ENCODE measurements around the gene FITM1. TPM values are rescaled to one million over a fixed set of nuclear protein-coding genes. Genes with fewer than 3 reads are reported as not detected.
A peak's percentile ranks its signal among the peaks of the same experiment; 100 is the strongest.

The FITM1 gene
- total RNA-seq, 1 donor from 2014 or later = 0.27 TPM

DNA sequence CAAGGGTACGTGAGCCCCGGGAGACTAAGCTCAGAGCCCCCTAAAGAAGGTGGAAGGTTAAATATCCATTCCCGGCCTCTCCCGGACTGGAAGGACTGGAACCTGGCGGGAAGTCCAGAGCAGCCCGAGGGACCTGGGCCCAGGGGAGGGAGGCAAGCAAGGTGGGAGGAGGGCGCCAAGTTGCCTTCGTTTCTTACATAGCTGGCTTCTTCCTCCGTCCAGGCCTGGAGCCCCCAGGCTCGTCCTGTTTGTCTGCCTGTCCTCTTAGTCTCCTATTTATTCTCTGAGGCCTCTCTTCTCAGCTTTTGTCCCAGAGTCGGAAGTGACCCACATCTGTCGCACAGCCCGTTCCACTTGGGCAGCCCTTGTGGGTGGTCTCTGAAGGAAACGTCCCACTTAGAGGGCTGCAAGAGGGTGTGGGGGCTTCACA is 35.6 kb upstream of the FITM1 start:
- peaks cover 15% of the 10 kb centered on the region for H3K36me3 Mint-ChIP-seq (ENCODE audit: low read depth)
- H3K9me3 Mint-ChIP-seq (ENCODE audit: low read depth) = no peaks in the 10 kb centered on the region
- DNase-seq (ENCODE audit: low spot score) = no peak
- H3K27me3 Mint-ChIP-seq (ENCODE audit: low read depth) = no peaks in the 10 kb centered on the region
- peak overlapping the region; percentile 99 for H3K4me3 Mint-ChIP-seq (ENCODE audit: unreplicated experiment)
- H3K27ac Mint-ChIP-seq (ENCODE audit: unreplicated experiment) = peak overlapping the region; percentile 97
- no peak for TF ChIP-seq CTCF (IDR thresholded peaks at IDR 0.05)
- peaks cover 38% of the 10 kb centered on the region for H3K4me1 Mint-ChIP-seq (ENCODE audit: low read depth)

DNA sequence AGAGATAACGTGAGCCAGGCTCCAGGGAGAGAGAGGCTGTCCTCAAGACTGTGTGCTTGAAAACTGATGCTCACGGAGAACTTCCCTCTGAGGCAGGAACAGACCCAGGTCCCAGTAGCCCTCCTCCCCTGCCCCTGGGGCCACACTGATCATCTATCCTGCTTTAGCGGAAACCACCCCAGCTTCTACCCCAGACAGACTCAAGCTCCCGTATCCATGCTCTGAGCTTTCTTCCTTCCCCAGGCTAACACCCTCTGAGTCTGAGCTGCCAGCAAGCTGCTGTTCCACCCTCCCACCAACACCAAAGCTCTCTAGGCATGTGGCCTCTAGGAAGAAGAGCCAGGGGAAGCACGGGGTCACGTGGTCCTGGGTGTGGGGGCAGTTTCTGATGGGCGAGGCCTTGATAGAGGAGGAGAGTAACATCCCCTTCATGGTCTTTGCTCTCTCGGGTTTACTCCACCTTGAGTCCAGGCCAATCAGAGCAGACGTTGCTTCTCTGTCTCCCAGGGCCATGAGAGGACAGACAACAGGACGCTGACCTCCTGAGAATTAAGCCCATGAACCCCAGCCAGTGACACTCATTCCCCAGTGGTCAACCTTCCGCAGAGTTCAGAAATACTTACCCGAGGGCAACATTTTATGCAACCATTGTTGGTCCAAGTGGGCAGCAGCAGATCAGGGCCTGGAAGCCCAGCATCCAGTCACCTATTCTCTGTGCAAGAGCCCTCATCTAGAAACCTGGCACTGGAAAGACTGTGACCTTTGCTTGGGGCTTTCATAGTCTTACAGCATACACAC is 35.0 kb upstream of the FITM1 start:
- Mint-ChIP-seq H3K9me3 (ENCODE audit: low read depth) (no peaks in the 10 kb centered on the region), H3K27me3 (ENCODE audit: low read depth) (no peaks in the 10 kb centered on the region), H3K27ac (ENCODE audit: unreplicated experiment) (peak overlapping the region; percentile 97), H3K4me3 (ENCODE audit: unreplicated experiment) (peak overlapping the region; percentile 99), H3K4me1 (ENCODE audit: low read depth) (peaks cover 38% of the 10 kb centered on the region), H3K36me3 (ENCODE audit: low read depth) (peaks cover 18% of the 10 kb centered on the region)
- TF ChIP-seq CTCF (IDR thresholded peaks at IDR 0.05) = no peak
- DNase-seq (ENCODE audit: low spot score) = no peak

DNA sequence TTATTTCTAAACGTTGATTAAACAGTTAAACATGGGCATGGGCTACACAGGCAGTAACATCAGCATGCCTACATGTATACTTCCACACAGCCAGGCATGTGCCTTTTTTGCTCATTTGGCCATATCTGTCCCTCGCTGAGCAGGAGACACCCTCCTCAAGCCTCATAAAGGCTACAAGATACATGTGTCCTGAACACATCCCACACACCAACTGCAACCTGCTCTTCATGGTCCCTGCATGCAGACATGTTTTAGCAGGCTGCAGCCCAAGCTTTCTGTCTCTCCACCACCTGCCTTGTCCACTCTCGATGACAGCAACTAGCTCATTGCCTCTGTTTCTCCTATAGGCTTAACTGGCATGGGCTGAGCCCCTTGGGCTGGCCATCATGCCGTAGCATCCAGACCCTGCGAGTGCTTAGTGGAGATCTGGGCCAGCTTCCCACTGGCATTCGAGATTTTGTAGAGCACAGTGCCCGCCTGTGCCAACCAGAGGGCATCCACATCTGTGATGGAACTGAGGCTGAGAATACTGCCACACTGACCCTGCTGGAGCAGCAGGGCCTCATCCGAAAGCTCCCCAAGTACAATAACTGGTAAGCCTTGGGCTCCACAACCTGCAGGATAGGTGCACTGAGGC is 33.8 kb upstream of the FITM1 start:
- TF ChIP-seq CTCF (IDR thresholded peaks at IDR 0.05) = no peak
- Mint-ChIP-seq H3K27me3 (ENCODE audit: low read depth) (no peaks in the 10 kb centered on the region), H3K4me1 (ENCODE audit: low read depth) (peaks cover 38% of the 10 kb centered on the region), H3K9me3 (ENCODE audit: low read depth) (no peaks in the 10 kb centered on the region), H3K4me3 (ENCODE audit: unreplicated experiment) (peak overlapping the region; percentile 50), H3K27ac (ENCODE audit: unreplicated experiment) (peak overlapping the region; percentile 57), H3K36me3 (ENCODE audit: low read depth) (peaks cover 22% of the 10 kb centered on the region)
- DNase-seq (ENCODE audit: low spot score) = no peak

- Mint-ChIP-seq H3K36me3 (ENCODE audit: low read depth) (peaks cover 26% of the 10 kb centered on the region), H3K9me3 (ENCODE audit: low read depth) (no peaks in the 10 kb centered on the region), H3K4me1 (ENCODE audit: low read depth) (peaks cover 26% of the 10 kb centered on the region), H3K27ac (ENCODE audit: unreplicated experiment) (no peak overlapping the region), H3K4me3 (ENCODE audit: unreplicated experiment) (peak overlapping the region; percentile 31), H3K27me3 (ENCODE audit: low read depth) (no peaks in the 10 kb centered on the region)
- no peak for DNase-seq (ENCODE audit: low spot score)
- no peak for TF ChIP-seq CTCF (IDR thresholded peaks at IDR 0.05)
Observed at GRCh38 chr14:24098229-24098926, 32.1 kb upstream of the FITM1 start.

All from chondrocyte (in vitro differentiated cells).